HS-27A (cell line): ENCODE results near the gene UTP25.
A peak's percentile ranks its signal among the peaks of the same experiment; 100 is the strongest.
"Not testable (repeated sequence)": the region's sequence is repeated elsewhere in the genome, so short reads cannot be mapped to it uniquely, and the experiment has no call there.

Experiments
- DNase-seq: peaks from one replicate; pipeline ENCODE4 v3.0.0-alpha.2; 2012; ENCODE audit warnings: low read depth, missing footprints

The UTP25 gene

GRCh38 chr1:209871430-209871829 lies 43.7 kb downstream of the UTP25 start:
- no peak for DNase-seq

- no peak for DNase-seq
These were observed 45.5 kb downstream of the UTP25 start for GRCh38 chr1:209873067-209873799.

- no peak for DNase-seq
These were observed 47.7 kb downstream of the UTP25 start for GRCh38 chr1:209875515-209875914.

- no peak for DNase-seq
These were observed 48.5 kb downstream of the UTP25 start for GRCh38 chr1:209876078-209876800.

- DNase-seq, result no peak
These were observed 49.5 kb downstream of the UTP25 start for GRCh38 chr1:209877087-209877764.

GRCh38 chr1:209878964-209879363 lies 51.2 kb downstream of the UTP25 start:
- no peak for DNase-seq

- no peak for DNase-seq
These were observed 51.8 kb downstream of the UTP25 start for GRCh38 chr1:209879539-209879938.

GRCh38 chr1:209880031-209880430 lies 52.3 kb downstream of the UTP25 start:
- no peak for DNase-seq

GRCh38 chr1:209881619-209882018 lies 53.8 kb downstream of the UTP25 start:
- DNase-seq, result no peak

- DNase-seq, result no peak
These were observed 54.5 kb downstream of the UTP25 start for GRCh38 chr1:209882286-209882685.

GRCh38 chr1:209882942-209883340 lies 55.2 kb downstream of the UTP25 start:
- DNase-seq, result no peak

GRCh38 chr1:209883341-209883971 lies 55.7 kb downstream of the UTP25 start:
- no peak for DNase-seq

- no peak for DNase-seq
These were observed 56.5 kb downstream of the UTP25 start for GRCh38 chr1:209884249-209884648.

- DNase-seq, result peak; percentile 92
These were observed 56.9 kb downstream of the UTP25 start for GRCh38 chr1:209884665-209885117.

GRCh38 chr1:209885403-209886218 lies 57.8 kb downstream of the UTP25 start:
- DNase-seq, result no peak

GRCh38 chr1:209886219-209886536 lies 58.4 kb downstream of the UTP25 start:
- DNase-seq, result no peak

GRCh38 chr1:209888291-209889076 lies 60.7 kb downstream of the UTP25 start:
- not testable (repeated sequence) for DNase-seq

- DNase-seq, result no peak
These were observed 61.3 kb downstream of the UTP25 start for GRCh38 chr1:209889077-209889418.

GRCh38 chr1:209890641-209891330 lies 63.0 kb downstream of the UTP25 start:
- no peak for DNase-seq

- no peak for DNase-seq
These were observed 66.0 kb downstream of the UTP25 start for GRCh38 chr1:209893751-209894150.
